Activated CD8-positive, alpha-beta memory T cell treated with anti-CD3 and anti-CD28 coated beads, Interleukin-2, amount 10 ng/mL, durations not matched to agents 7 days and 5 days (primary cell): Measurements from ENCODE around the gene BAD. TPM values are rescaled to one million over a fixed set of nuclear protein-coding genes. Genes with fewer than 3 reads are reported as not detected.
"Not testable (repeated sequence)": the region's sequence is repeated elsewhere in the genome, so short reads cannot be mapped to it uniquely, and the experiment has no call there.

Source experiments
- ATAC-seq: fragments of 150-1000 bp; cut with Tn5 transposase; one replicate; pipeline ENCODE4 v1.10.0; 2021; ENCODE audit warnings: moderate library complexity
- CTCF ChIA-PET: fragments of 350-600 bp; sonication (Branson Sonifier 250); formaldehyde crosslinking; loops from one replicate; lab custom pipeline; 2021; ENCODE audit warnings: antibody characterized with exemption; lab: Charles Lee
- DNase-seq: peaks from one replicate; pipeline ENCODE4 v3.0.0-alpha.2; 2020
- H3K27ac Mint-ChIP-seq: one replicate; pipeline ENCODE4 v1.8.0; 2021; ENCODE audit warnings: mild to moderate bottlenecking, mixed read lengths
- H3K27me3 Mint-ChIP-seq: one replicate; pipeline ENCODE4 v1.8.0; 2021; ENCODE audit warnings: mixed read lengths
- H3K36me3 Mint-ChIP-seq: one replicate; pipeline ENCODE4 v1.8.0; 2021; ENCODE audit warnings: mild to moderate bottlenecking, mixed read lengths
- H3K4me1 Mint-ChIP-seq: one replicate; pipeline ENCODE4 v1.8.0; 2021; ENCODE audit warnings: mixed read lengths
- H3K4me3 Mint-ChIP-seq: one replicate; pipeline ENCODE4 v1.8.0; 2021; ENCODE audit warnings: mild to moderate bottlenecking, moderate library complexity, mixed read lengths
- H3K9me3 Mint-ChIP-seq: one replicate; pipeline ENCODE4 v1.8.0; 2022; ENCODE audit warnings: low read depth, mixed read lengths
- total RNA-seq, 2 experiments: library from RNA; stranded (reverse); gene quantifications; one replicate each; pipeline ENCODE4 v1.2.3, GENCODE V29; 2021

Gene BAD
- total RNA-seq, 2 experiments from 2014 or later, result 35.6 to 36.1 TPM

GRCh38 chr11:64251016-64251752, 33.3 kb downstream of the BAD start, which contains the start of gene PLCB3:
PLCB3 (plus strand) TSS chr11:64251530; CDS start chr11:64251650, 120 bp downstream.
- CTCF ChIA-PET, result interaction anchor here (0.8 to 12.3 kb wide), 18 partner anchors 9 to 81 kb away, joined by 3 to 146 read pairs (median 8); partner anchors contain the start of genes BAD, CATSPERZ, ESRRA and FERMT3
- H3K27ac Mint-ChIP-seq, result peak within 1 kb of the TSS; percentile 72
- no peaks in the 10 kb centered on the region for H3K27me3 Mint-ChIP-seq
- peaks cover 29% of the 10 kb centered on the region for H3K4me1 Mint-ChIP-seq
- peak within 1 kb of the TSS; percentile 89 for H3K4me3 Mint-ChIP-seq
- DNase-seq (peak; percentile 68), ATAC-seq (peak; percentile 71)
- H3K36me3 Mint-ChIP-seq, result peaks cover 2% of the 10 kb centered on the region
- no peaks in the 10 kb centered on the region for H3K9me3 Mint-ChIP-seq

GRCh38 chr11:64250415-64251015, 34.0 kb downstream of the BAD start:
- Mint-ChIP-seq H3K36me3 (peaks cover 2% of the 10 kb centered on the region), H3K4me3 (peak overlapping the region; percentile 76), H3K9me3 (no peaks in the 10 kb centered on the region), H3K27me3 (no peaks in the 10 kb centered on the region), H3K4me1 (peaks cover 29% of the 10 kb centered on the region), H3K27ac (no peak overlapping the region)
- CTCF ChIA-PET, result interaction anchor here (0.8 to 12.3 kb wide), 19 partner anchors 8 to 82 kb away, joined by 3 to 146 read pairs (median 7); partner anchors contain the start of genes BAD, CATSPERZ, ESRRA and FERMT3
- ATAC-seq (no peak), DNase-seq (no peak)

- no peak overlapping the region for H3K27ac Mint-ChIP-seq
Observed at GRCh38 chr11:64249563-64250414, 34.7 kb downstream of the BAD start.

GRCh38 chr11:64249038-64249437, 35.4 kb downstream of the BAD start:
- CTCF ChIA-PET, result interaction anchor here (0.9 to 12.3 kb wide), 7 partner anchors 8 to 82 kb away, joined by 3 to 146 read pairs (median 37); partner anchors contain the start of genes CATSPERZ, ESRRA, FERMT3 and FKBP2
- Mint-ChIP-seq H3K27me3 (no peaks in the 10 kb centered on the region), H3K4me1 (peaks cover 33% of the 10 kb centered on the region), H3K9me3 (no peaks in the 10 kb centered on the region), H3K4me3 (no peak overlapping the region), H3K36me3 (no peaks in the 10 kb centered on the region), H3K27ac (no peak overlapping the region)
- ATAC-seq (no peak), DNase-seq (no peak)

More at GRCh38 chr11:64249563-64250414, 34.7 kb downstream of the BAD start:
- ATAC-seq (no peak), DNase-seq (no peak)
- CTCF ChIA-PET, result interaction anchor here (0.6 to 12.3 kb wide), 18 partner anchors 9 to 82 kb away, joined by 3 to 146 read pairs (median 6); partner anchors contain the start of genes CATSPERZ, ESRRA, FERMT3 and FKBP2
- peaks cover 33% of the 10 kb centered on the region for H3K4me1 Mint-ChIP-seq
- no peak overlapping the region for H3K4me3 Mint-ChIP-seq
- no peaks in the 10 kb centered on the region for H3K27me3 Mint-ChIP-seq
- H3K36me3 Mint-ChIP-seq, result no peaks in the 10 kb centered on the region
- H3K9me3 Mint-ChIP-seq, result no peaks in the 10 kb centered on the region

GRCh38 chr11:64248578-64248977, 35.9 kb downstream of the BAD start:
- Mint-ChIP-seq H3K27ac (no peak overlapping the region), H3K4me3 (no peak overlapping the region)

GRCh38 chr11:64247729-64248531, 36.5 kb downstream of the BAD start:
- DNase-seq, result no peak
- Mint-ChIP-seq H3K9me3 (no peaks in the 10 kb centered on the region), H3K27me3 (no peaks in the 10 kb centered on the region), H3K27ac (no peak overlapping the region), H3K36me3 (no peaks in the 10 kb centered on the region), H3K4me3 (peak overlapping the region; percentile 79), H3K4me1 (peaks cover 34% of the 10 kb centered on the region)
- ATAC-seq, result no peak
- CTCF ChIA-PET, result interaction anchor here (2.9 to 12.3 kb wide), 6 partner anchors 7 to 56 kb away, joined by 14 to 146 read pairs (median 28); partner anchors contain the start of genes CATSPERZ, ESRRA, FERMT3 and FKBP2

More at GRCh38 chr11:64248578-64248977, 35.9 kb downstream of the BAD start:
- Mint-ChIP-seq H3K27me3 (no peaks in the 10 kb centered on the region), H3K36me3 (no peaks in the 10 kb centered on the region), H3K9me3 (no peaks in the 10 kb centered on the region), H3K4me1 (peaks cover 33% of the 10 kb centered on the region)
- CTCF ChIA-PET, result interaction anchor here (1.4 to 12.3 kb wide), 4 partner anchors 7 to 55 kb away, joined by 3 to 146 read pairs (median 52); partner anchors contain the start of genes CATSPERZ, ESRRA and FKBP2
- no peak for DNase-seq
- no peak for ATAC-seq

- ATAC-seq, result peak; percentile 65
- Mint-ChIP-seq H3K27me3 (no peaks in the 10 kb centered on the region), H3K4me1 (peaks cover 39% of the 10 kb centered on the region), H3K4me3 (peak within 1 kb of the TSS; percentile 83), H3K9me3 (no peaks in the 10 kb centered on the region), H3K36me3 (no peaks in the 10 kb centered on the region), H3K27ac (peak within 1 kb of the TSS; percentile 90)
- peak; percentile 87 for DNase-seq
- CTCF ChIA-PET, result interaction anchor here (1.8 to 12.3 kb wide), 7 partner anchors 21 to 85 kb away, joined by 8 to 146 read pairs (median 14); partner anchors contain the start of genes BAD, CATSPERZ, ESRRA and FERMT3
Observed at GRCh38 chr11:64246871-64247728, 37.4 kb downstream of the BAD start, which contains the start of gene PPP1R14B. PPP1R14B (minus strand) TSS chr11:64246943; CDS start chr11:64246673, 270 bp downstream.

GRCh38 chr11:64246621-64246870, 37.9 kb downstream of the BAD start:
- Mint-ChIP-seq H3K27ac (peak overlapping the region; percentile 64), H3K4me3 (peak overlapping the region; percentile 79), H3K4me1 (peaks cover 36% of the 10 kb centered on the region)
- H3K27me3 Mint-ChIP-seq, DNase-seq, H3K36me3 Mint-ChIP-seq, H3K9me3 Mint-ChIP-seq: not testable (repeated sequence)
- ATAC-seq, result peak; percentile 28
- CTCF ChIA-PET, result interaction anchor here (1.6 to 12.3 kb wide), 10 partner anchors 15 to 85 kb away, joined by 3 to 146 read pairs (median 12); partner anchors contain the start of genes BAD, CATSPERZ, DNAJC4 and ESRRA

- DNase-seq, result peak; percentile 87
- ATAC-seq, result no peak
- H3K27ac Mint-ChIP-seq, result peak overlapping the region; percentile 90
- peaks cover 36% of the 10 kb centered on the region for H3K4me1 Mint-ChIP-seq
- peak overlapping the region; percentile 83 for H3K4me3 Mint-ChIP-seq
- no peaks in the 10 kb centered on the region for H3K27me3 Mint-ChIP-seq
- H3K9me3 Mint-ChIP-seq, result no peaks in the 10 kb centered on the region
- CTCF ChIA-PET, result interaction anchor here (0.9 to 12.3 kb wide), 13 partner anchors 15 to 246 kb away, joined by 3 to 146 read pairs (median 8); partner anchors contain the start of genes BAD, CATSPERZ, DNAJC4 and ESRRA
- no peaks in the 10 kb centered on the region for H3K36me3 Mint-ChIP-seq
Observed at GRCh38 chr11:64245797-64246620, 38.5 kb downstream of the BAD start.

- peak overlapping the region; percentile 83 for H3K4me3 Mint-ChIP-seq
- no peaks in the 10 kb centered on the region for H3K9me3 Mint-ChIP-seq
- peak overlapping the region; percentile 90 for H3K27ac Mint-ChIP-seq
- no peaks in the 10 kb centered on the region for H3K36me3 Mint-ChIP-seq
- peaks cover 36% of the 10 kb centered on the region for H3K4me1 Mint-ChIP-seq
- peak; percentile 66 for DNase-seq
- H3K27me3 Mint-ChIP-seq, result no peaks in the 10 kb centered on the region
- no peak for ATAC-seq
- CTCF ChIA-PET, result interaction anchor here (0.9 to 12.3 kb wide), 14 partner anchors 14 to 246 kb away, joined by 3 to 146 read pairs (median 7); partner anchors contain the start of genes BAD, CATSPERZ, DNAJC4 and ESRRA
Observed at GRCh38 chr11:64245401-64245796, 39.1 kb downstream of the BAD start.
